WERI-Rb-1 (cell line): ENCODE results near the gene PRPF38B.

Experiments used
- DNase-seq: peaks from one replicate; pipeline ENCODE4 v3.0.0-alpha.2; 2020
- H3K27ac ChIP-seq: fragments of 250-450 bp; sonication (Bioruptor Pico); 2 replicates; pipeline ENCODE4 v1.5.1; 2020; ENCODE audit warnings: mild to moderate bottlenecking, moderate library complexity
- H3K27me3 ChIP-seq: fragments of 250-450 bp; sonication (Bioruptor Pico); 2 replicates; pipeline ENCODE4 v1.5.1; 2021; ENCODE audit warnings: mild to moderate bottlenecking, low read depth, moderate library complexity; ENCODE audit not compliant: insufficient read depth, severe bottlenecking
- H3K36me3 ChIP-seq: fragments of 250-450 bp; sonication (Bioruptor Pico); 2 replicates; pipeline ENCODE4 v1.5.1; 2020; ENCODE audit warnings: mild to moderate bottlenecking, moderate library complexity
- H3K4me3 ChIP-seq: 2 replicates; pipeline ENCODE4 v1.5.1; 2011; ENCODE audit warnings: low read depth, mild to moderate bottlenecking, control low read depth, low read length
- H3K9me3 ChIP-seq: fragments of 250-450 bp; sonication (Bioruptor Pico); 2 replicates; pipeline ENCODE4 v1.5.1; 2021; ENCODE audit warnings: mild to moderate bottlenecking, moderate library complexity; ENCODE audit not compliant: severe bottlenecking
- TF ChIP-seq, protein P1 (sequence below): IDR thresholded peaks from 2 replicates; pipeline ENCODE4 v1.5.1; 2011; ENCODE audit warnings: low read depth, mild to moderate bottlenecking, control low read depth, inconsistent platforms, low read length

Gene PRPF38B

DNA sequence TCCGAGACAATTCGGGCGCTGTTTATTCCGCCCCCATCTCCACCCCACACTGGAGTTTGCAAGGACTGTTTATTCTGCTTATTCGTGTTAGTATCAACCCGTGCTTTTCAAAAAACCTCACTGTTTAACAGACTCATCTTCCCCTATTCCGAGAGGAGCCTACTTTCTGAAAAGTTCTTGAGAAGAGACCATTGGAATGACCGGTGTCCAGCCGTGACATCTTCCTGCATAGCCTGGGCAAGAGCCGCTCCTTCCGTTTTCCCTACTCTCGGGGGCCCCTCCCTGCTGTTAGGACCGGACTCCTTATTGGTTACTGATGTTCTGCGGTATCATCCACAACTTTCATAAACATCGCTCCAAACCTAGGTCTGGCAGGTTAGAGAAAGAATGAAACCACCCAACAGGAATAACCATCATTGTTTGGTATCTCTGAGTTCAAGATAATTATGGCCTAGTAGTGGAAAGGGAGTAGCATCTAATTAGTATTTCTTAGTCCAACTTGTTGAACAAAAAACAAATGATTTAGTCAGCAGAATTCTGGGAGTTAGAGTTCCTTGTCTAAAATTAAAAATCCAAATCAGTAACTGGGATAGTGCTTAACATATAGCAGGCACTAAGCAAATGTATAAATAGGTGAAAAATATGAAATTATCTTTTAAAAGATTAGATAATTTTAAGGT is 55.2 kb downstream of the PRPF38B start:
- DNase-seq: peak; percentile 80
- no peaks in the 10 kb centered on the region for H3K27me3 ChIP-seq
- TF ChIP-seq, protein P1, sequence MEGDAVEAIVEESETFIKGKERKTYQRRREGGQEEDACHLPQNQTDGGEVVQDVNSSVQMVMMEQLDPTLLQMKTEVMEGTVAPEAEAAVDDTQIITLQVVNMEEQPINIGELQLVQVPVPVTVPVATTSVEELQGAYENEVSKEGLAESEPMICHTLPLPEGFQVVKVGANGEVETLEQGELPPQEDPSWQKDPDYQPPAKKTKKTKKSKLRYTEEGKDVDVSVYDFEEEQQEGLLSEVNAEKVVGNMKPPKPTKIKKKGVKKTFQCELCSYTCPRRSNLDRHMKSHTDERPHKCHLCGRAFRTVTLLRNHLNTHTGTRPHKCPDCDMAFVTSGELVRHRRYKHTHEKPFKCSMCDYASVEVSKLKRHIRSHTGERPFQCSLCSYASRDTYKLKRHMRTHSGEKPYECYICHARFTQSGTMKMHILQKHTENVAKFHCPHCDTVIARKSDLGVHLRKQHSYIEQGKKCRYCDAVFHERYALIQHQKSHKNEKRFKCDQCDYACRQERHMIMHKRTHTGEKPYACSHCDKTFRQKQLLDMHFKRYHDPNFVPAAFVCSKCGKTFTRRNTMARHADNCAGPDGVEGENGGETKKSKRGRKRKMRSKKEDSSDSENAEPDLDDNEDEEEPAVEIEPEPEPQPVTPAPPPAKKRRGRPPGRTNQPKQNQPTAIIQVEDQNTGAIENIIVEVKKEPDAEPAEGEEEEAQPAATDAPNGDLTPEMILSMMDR: no peak
- peak overlapping the region; percentile 86 for H3K27ac ChIP-seq
- peaks cover under 1% of the 10 kb centered on the region; the same call in 1 of the 2 replicates for H3K36me3 ChIP-seq
- no peaks in the 10 kb centered on the region for H3K9me3 ChIP-seq
- peak overlapping the region; percentile 91 for H3K4me3 ChIP-seq

DNA sequence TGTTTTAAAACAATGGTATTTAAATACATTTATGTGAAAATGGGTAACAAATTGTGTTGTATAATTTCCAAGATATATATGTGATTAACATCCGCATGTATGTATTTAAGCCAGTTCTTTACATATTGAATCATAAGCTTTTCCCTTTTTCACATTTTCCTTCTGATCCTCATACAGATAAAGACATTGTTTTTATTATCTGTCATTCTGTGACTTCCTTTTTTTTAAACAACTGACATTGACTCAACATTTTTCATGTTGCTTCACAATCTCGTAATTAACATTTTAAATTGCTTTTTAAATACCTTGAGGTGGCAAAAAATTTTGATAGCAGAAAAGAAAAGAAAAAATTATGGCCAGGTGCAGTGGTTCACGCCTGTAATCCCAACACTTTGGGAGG is 55.8 kb downstream of the PRPF38B start:
- no peaks in the 10 kb centered on the region for H3K27me3 ChIP-seq
- no peak for DNase-seq
- peaks cover 3% of the 10 kb centered on the region; the same call in 1 of the 2 replicates for H3K36me3 ChIP-seq
- no peak overlapping the region; the same call in 1 of the 2 replicates for H3K27ac ChIP-seq
- TF ChIP-seq, protein P1: no peak
- H3K9me3 ChIP-seq: no peaks in the 10 kb centered on the region
- peak overlapping the region; percentile 91; the same call in 1 of the 2 replicates for H3K4me3 ChIP-seq

DNA sequence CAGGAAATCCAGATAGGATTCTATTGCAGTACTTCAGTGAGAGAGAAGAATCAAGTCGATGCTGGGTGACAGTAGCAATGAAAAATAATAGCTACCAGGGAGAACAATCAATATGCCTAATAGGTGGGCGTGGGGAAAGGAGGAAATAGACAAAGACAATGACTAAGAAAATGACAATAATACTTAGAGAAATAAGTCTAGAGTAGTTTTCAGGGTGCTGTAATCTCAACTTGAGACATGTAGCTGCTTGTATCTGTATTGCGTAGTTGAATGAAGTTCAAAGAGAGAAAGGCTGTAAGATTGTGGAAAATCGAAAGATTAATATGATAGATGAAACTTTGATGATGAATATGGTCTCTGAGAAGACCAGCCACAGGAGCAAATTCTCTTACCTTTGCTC is 57.0 kb downstream of the PRPF38B start:
- no peaks in the 10 kb centered on the region for H3K9me3 ChIP-seq
- TF ChIP-seq, protein P1: no peak
- no peak overlapping the region for H3K4me3 ChIP-seq
- H3K27ac ChIP-seq: no peak overlapping the region
- no peaks in the 10 kb centered on the region for H3K27me3 ChIP-seq
- DNase-seq: no peak
- peaks cover 3% of the 10 kb centered on the region; the same call in 1 of the 2 replicates for H3K36me3 ChIP-seq

DNA sequence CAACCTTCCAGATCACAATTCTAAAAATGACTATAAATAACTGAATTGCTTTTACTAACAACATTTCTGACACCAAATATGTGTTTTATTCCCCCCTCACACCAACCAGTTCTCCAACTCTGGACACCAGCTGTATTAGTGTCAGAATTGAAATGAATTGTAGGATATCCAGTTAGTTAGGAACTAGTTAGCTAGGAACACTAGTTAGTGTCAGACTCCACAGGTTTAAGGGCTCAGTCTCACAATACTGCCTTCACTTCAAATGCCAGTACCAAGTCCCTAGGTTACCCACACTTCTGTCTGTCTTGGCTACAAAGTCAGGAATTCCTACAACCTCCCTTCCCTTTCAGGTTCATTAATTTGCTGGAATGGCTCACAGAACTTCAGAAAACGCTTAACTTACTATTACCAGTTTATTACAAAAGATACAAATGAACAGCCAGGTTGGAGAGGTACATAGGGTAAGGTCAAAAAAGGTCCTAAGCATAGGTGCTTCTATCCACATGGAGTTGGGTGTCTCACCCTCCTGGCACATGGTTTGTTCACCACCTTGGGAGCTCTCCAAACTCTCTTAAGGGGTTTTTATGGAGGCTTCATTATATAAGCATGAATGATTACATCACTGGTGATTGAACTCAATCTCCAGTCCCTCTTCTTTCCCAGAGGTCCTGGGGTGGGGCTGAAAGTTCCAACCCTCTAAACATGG is 58.5 kb downstream of the PRPF38B start:
- DNase-seq: no peak
- TF ChIP-seq, protein P1: no peak
- Histone ChIP-seq H3K27me3 (no peaks in the 10 kb centered on the region), H3K27ac (no peak overlapping the region), H3K36me3 (peaks cover 3% of the 10 kb centered on the region; the same call in 1 of the 2 replicates), H3K4me3 (no peak overlapping the region), H3K9me3 (no peaks in the 10 kb centered on the region)
